ENCODE measurements around the gene RASGRP3. TPM values are rescaled to one million over a fixed set of nuclear protein-coding genes. Genes with fewer than 3 reads are reported as not detected.
A peak's percentile ranks its signal among the peaks of the same experiment; 100 is the strongest.
"Not testable (repeated sequence)": the region's sequence is repeated elsewhere in the genome, so short reads cannot be mapped to it uniquely, and the experiment has no call there.

Gene RASGRP3
- total RNA-seq, 1 experiment from 2014 or later: 0.03 TPM

DNA sequence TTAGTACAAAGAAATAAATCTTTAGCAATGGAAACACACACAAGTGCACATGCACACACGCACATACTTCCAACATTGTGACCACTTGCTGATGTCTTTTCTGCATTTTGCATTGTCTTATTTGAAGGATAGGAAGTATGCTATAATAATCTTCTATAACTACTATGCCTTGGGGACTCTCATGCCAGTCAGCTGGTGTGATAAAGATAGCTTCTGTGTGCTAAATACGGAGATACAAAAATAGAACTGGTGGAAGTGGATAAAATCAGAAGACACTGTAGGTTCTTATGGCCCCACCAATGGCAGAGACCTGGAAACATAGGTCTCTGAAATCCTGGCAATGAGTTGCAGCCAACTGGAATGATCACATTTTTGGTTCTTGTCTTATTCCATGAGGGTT is 31.5 kb upstream of the RASGRP3 start:
- no peak for DNase-seq
- H3K27me3 ChIP-seq (ENCODE audit: control insufficient read depth, insufficient read depth, low read length): no peaks in the 10 kb centered on the region
- no peaks in the 10 kb centered on the region for H3K36me3 ChIP-seq (replicated peaks; ENCODE audit: control insufficient read depth, insufficient read depth, low read length)
- H3K4me3 ChIP-seq (ENCODE audit: insufficient read depth, low read depth, low read length): no peak overlapping the region

DNA sequence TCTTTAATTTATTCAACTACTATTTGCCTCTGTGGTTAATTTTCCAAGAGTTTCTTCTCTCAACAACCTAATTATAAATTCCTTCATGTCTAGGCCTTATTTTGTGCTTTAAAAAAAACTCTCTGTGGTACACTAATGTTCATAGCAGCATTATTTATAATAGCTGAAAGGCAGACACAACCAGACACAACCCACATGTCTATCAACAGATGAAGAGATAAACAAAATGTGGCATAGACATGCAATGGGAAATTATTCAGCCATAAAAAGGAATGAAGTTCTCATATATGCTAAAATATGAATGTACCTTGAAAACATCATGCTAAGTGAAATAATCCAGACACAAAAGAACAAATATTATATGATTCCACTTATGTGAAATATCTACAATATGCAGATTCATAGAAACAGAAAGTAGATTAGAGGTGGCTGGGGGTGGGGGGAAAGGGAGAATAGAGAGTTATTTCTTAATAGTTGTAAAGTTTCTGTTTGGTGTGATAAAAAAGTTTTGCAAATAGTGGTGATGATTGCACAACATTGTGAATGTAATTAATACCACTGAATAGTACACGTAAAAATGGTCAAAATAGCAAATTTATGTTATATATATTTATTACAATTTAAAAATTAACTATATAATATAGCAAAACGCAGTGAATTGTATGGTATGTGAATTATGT is 28.1 kb upstream of the RASGRP3 start:
- no peak overlapping the region for H3K4me3 ChIP-seq (ENCODE audit: insufficient read depth, low read depth, low read length)
- no peaks in the 10 kb centered on the region for H3K27me3 ChIP-seq (ENCODE audit: control insufficient read depth, insufficient read depth, low read length)
- no peak for DNase-seq
- no peaks in the 10 kb centered on the region for H3K36me3 ChIP-seq (replicated peaks; ENCODE audit: control insufficient read depth, insufficient read depth, low read length)

DNA sequence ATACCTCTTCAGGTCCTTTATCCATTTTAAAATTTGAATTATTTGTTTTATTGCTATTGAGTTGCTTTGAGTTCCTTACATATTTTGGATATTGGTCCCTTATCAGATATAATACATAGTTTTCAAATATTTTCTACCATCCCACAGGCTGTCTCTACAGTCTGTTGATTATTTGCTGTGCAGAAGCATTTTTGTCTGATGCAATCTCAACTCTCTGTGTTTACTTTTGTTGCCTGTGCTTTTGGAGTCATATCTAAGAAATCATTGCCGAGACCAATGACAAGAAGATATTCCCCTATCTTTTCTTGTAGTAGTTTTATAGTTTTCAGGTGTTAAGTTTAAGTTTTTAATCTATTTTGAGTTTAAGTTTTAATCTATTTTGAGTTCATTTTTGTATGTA is 25.2 kb upstream of the RASGRP3 start:
- Histone ChIP-seq H3K36me3 (replicated peaks; ENCODE audit: control insufficient read depth, insufficient read depth, low read length) (no peaks in the 10 kb centered on the region), H3K4me3 (ENCODE audit: insufficient read depth, low read depth, low read length) (no peak overlapping the region), H3K27me3 (ENCODE audit: control insufficient read depth, insufficient read depth, low read length) (no peaks in the 10 kb centered on the region)
- DNase-seq: no peak

DNA sequence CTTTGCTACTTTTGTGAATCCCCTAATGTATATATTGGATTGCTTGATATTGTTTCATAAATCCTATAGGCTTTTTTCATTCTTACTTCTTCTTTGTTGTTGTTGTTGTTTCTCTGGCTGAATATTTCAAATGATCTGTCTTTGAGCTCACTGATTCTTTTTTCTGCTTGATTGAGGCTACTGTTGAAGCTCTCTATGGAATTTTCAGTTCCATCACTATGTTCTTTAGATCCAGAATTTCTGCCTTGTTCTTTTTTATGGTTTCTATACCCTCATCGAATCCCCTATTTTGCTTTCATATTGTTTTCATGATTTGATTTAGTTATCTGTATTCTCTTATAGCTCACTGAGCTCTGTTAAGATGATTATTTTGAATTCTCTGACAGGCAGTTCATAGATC is 24.6 kb upstream of the RASGRP3 start:
- H3K27me3 ChIP-seq (ENCODE audit: control insufficient read depth, insufficient read depth, low read length): no peaks in the 10 kb centered on the region
- no peak overlapping the region for H3K4me3 ChIP-seq (ENCODE audit: insufficient read depth, low read depth, low read length)
- no peaks in the 10 kb centered on the region for H3K36me3 ChIP-seq (replicated peaks; ENCODE audit: control insufficient read depth, insufficient read depth, low read length)
- DNase-seq: no peak

GRCh38 chr2:33452545-33452944 is 23.9 kb upstream of the RASGRP3 start:
- Histone ChIP-seq H3K27me3 (ENCODE audit: control insufficient read depth, insufficient read depth, low read length) (no peaks in the 10 kb centered on the region), H3K4me3 (ENCODE audit: insufficient read depth, low read depth, low read length) (no peak overlapping the region), H3K36me3 (replicated peaks; ENCODE audit: control insufficient read depth, insufficient read depth, low read length) (no peaks in the 10 kb centered on the region)
- no peak for DNase-seq

DNA sequence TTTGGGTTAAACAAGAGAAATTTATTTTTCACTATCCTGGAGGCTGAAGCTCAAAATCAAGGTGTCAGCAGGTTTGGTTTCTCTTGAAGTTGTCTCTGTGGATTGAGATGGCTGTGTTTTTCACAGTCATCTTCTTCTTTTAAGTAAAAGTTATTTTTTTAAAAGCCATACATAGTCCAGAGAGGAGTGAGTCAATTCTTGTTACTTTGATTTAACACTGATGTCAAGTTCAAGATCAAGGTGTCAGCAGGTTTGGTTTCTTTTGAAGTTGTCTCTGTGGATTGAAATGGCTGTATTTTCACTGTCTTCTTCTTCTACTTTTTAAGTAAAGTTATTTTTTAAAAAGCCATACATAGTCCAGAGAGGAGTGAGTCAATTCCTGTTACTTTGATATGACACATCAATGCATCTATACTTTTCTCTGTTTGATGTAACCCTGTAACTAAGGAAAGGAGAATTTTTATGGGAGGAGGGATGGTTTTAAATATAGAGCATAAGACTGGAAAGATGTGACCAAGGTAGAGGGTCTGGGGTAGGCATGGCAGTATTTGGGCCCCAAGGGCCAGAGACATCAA is 22.5 kb upstream of the RASGRP3 start:
- H3K4me3 ChIP-seq (ENCODE audit: insufficient read depth, low read depth, low read length): no peak overlapping the region
- DNase-seq: no peak
- H3K36me3 ChIP-seq (replicated peaks; ENCODE audit: control insufficient read depth, insufficient read depth, low read length): no peaks in the 10 kb centered on the region
- H3K27me3 ChIP-seq (ENCODE audit: control insufficient read depth, insufficient read depth, low read length): no peaks in the 10 kb centered on the region

DNA sequence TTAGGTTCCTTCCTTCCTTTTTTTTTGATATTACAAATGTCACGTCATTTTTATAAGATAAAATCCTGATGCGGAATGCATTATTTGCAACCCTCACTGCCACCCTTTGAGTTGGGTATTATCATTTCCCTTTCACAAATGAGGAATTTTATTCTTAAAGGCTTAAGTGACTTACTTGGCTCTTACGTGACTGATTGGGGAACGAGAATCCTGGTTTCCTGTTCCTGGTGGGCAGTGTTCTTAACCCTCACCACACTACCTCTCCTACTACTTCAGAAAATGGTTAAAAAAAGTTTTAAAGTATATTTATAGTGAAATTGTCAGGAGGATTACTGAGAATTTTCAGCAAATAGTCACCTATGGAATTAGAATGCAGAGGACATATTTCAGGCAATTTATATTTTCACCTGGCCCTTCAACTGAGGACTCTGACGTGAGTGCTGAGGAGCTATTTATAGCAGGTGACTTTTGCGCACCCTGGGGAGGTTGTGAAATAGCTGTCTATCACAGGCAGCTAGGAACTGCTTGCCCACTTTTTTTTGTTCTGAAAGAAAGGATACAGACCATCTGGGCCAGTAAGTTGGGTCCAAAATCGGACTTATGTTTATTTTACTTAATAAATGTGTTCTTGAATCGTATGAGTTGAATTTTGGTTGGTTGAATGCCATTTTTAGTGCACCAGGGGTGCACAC is 18.7 kb upstream of the RASGRP3 start:
- no peaks in the 10 kb centered on the region for H3K27me3 ChIP-seq (ENCODE audit: control insufficient read depth, insufficient read depth, low read length)
- DNase-seq: peak; percentile 31
- H3K4me3 ChIP-seq (ENCODE audit: insufficient read depth, low read depth, low read length): no peak overlapping the region
- H3K36me3 ChIP-seq (replicated peaks; ENCODE audit: control insufficient read depth, insufficient read depth, low read length): no peaks in the 10 kb centered on the region

GRCh38 chr2:33458248-33458819 is 18.1 kb upstream of the RASGRP3 start:
- Histone ChIP-seq H3K27me3 (ENCODE audit: control insufficient read depth, insufficient read depth, low read length) (no peaks in the 10 kb centered on the region), H3K36me3 (replicated peaks; ENCODE audit: control insufficient read depth, insufficient read depth, low read length) (no peaks in the 10 kb centered on the region), H3K4me3 (ENCODE audit: insufficient read depth, low read depth, low read length) (no peak overlapping the region)
- no peak for DNase-seq

DNA sequence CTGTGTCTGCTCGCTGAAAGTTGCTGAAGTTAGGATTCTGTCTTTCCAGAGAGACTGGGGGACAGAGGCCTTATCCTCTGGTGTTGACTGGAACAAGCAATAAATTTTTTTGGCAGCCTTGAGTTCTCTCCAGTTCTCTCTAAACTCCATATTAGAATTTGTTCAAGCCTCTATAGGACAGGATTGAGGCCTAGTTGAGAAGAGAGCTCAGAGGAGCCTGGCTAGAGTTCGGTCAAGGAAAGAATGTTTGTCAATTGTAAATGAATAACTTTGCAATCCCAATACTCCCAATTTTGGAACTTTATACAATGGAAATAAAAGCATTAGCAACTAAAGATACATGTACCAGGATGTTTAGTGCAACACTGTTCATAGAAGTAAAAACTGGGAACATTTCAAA is 16.7 kb upstream of the RASGRP3 start:
- Histone ChIP-seq H3K4me3 (ENCODE audit: insufficient read depth, low read depth, low read length) (no peak overlapping the region), H3K27me3 (ENCODE audit: control insufficient read depth, insufficient read depth, low read length) (no peaks in the 10 kb centered on the region), H3K36me3 (replicated peaks; ENCODE audit: control insufficient read depth, insufficient read depth, low read length) (no peaks in the 10 kb centered on the region)
- DNase-seq: no peak

DNA sequence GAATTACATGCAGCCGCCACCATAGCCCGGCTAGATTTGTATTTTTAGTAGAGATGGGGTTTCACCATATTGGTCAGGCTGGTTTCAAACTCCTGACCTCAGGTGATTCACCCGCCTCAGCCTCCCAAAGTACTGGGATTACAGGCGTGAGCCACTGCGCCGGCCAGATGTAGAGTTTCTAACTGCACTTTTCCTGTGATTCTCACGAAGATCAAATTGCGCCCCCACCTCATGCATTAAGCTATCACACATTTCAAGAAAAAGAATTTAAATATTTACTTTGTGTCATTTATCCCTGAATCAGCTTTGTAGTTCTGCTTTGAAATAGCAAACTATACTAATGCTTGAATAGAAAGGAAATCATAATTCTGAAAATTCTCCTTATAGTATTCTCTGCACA is 13.9 kb upstream of the RASGRP3 start:
- not testable (repeated sequence) for H3K27me3 ChIP-seq (ENCODE audit: control insufficient read depth, insufficient read depth, low read length); H3K4me3 ChIP-seq (ENCODE audit: insufficient read depth, low read depth, low read length); H3K36me3 ChIP-seq (replicated peaks; ENCODE audit: control insufficient read depth, insufficient read depth, low read length); DNase-seq

- H3K4me3 ChIP-seq (ENCODE audit: insufficient read depth, low read depth, low read length): no peak overlapping the region
- H3K36me3 ChIP-seq (replicated peaks; ENCODE audit: control insufficient read depth, insufficient read depth, low read length): no peaks in the 10 kb centered on the region
- no peak for DNase-seq
- H3K27me3 ChIP-seq (ENCODE audit: control insufficient read depth, insufficient read depth, low read length): no peaks in the 10 kb centered on the region
These were observed 9.0 kb upstream of the RASGRP3 start for GRCh38 chr2:33467413-33467812.

DNA sequence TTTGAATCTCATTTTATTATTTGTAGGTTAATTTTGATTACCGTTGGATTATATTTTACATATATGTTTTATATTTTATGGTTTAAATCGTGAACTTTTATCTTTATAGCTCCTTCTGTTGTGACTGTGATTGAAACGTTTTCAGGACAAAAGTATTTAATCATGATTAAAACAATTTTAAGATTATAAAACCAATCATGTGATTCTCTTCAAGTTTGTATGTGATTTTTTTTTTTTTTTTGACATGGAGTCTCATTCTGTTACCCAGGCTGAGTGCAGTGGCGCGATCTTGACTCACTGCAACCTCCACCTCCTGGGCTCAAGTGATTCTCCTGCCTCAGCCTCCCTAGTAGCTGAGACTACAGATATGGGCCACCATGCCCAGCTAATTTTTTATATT is 7.2 kb upstream of the RASGRP3 start:
- Histone ChIP-seq H3K27me3 (ENCODE audit: control insufficient read depth, insufficient read depth, low read length) (no peaks in the 10 kb centered on the region), H3K36me3 (replicated peaks; ENCODE audit: control insufficient read depth, insufficient read depth, low read length) (no peaks in the 10 kb centered on the region), H3K4me3 (ENCODE audit: insufficient read depth, low read depth, low read length) (no peak overlapping the region)
- no peak for DNase-seq

GRCh38 chr2:33475224-33476130 is 972 bp upstream of the RASGRP3 start:
- Histone ChIP-seq H3K4me3 (ENCODE audit: insufficient read depth, low read depth, low read length) (peak overlapping the region; percentile 27), H3K36me3 (replicated peaks; ENCODE audit: control insufficient read depth, insufficient read depth, low read length) (no peaks in the 10 kb centered on the region), H3K27me3 (ENCODE audit: control insufficient read depth, insufficient read depth, low read length) (no peaks in the 10 kb centered on the region)
- peak; percentile 57 for DNase-seq

DNA sequence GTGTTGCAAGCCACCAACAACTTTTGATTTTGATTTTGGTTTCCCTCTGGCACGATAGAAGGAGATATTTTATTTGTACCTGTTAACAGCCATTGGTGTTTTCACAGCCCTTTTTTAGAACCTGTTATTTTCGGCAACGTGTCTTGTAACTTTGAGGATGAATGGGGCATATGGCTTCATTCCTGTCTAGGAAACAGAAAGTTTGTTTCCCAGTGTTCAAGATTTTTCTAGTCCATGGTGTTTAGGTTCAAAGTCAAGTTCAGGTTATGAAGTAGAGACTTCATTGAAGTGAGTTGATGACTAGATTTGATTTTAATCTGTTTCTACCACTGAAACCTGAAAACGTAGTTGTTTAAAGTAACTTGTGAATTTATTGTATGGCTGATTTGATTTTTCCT is 343 bp downstream of the RASGRP3 start:
- H3K27me3 ChIP-seq (ENCODE audit: control insufficient read depth, insufficient read depth, low read length): no peaks in the 10 kb centered on the region
- DNase-seq: no peak
- H3K4me3 ChIP-seq (ENCODE audit: insufficient read depth, low read depth, low read length): no peak overlapping the region
- no peaks in the 10 kb centered on the region for H3K36me3 ChIP-seq (replicated peaks; ENCODE audit: control insufficient read depth, insufficient read depth, low read length)

All from H7 (cell line).